Peyer's patch (tissue), 4 donors: ENCODE measurements around the gene PRRX2. TPM values are rescaled to one million over a fixed set of nuclear protein-coding genes. Genes with fewer than 3 reads are reported as not detected.
"Not testable (repeated sequence)": the region's sequence is repeated elsewhere in the genome, so short reads cannot be mapped to it uniquely, and the experiment has no call there.

Experiments
- DNase-seq, 3 donors: peaks; one replicate each; pipeline ENCODE4 v3.0.0-alpha.2; 2017 to 2019
- H3K27ac ChIP-seq, 4 donors: fragments of 200-600 bp; sonication (generic); one replicate each; pipeline ENCODE4 v1.5.1; 2016 to 2019
- H3K27me3 ChIP-seq, 2 donors: fragments of 200-600 bp; sonication (generic); one replicate each; pipeline ENCODE4 v1.5.1; 2019
- H3K36me3 ChIP-seq, 3 donors: fragments of 200-600 bp; sonication (generic); one replicate each; pipeline ENCODE4 v1.5.1; 2016 to 2019
- H3K4me1 ChIP-seq, 4 donors: fragments of 200-600 bp; sonication (generic); one replicate each; pipeline ENCODE4 v1.5.1; 2016 to 2019
- H3K4me3 ChIP-seq, 4 donors: fragments of 200-600 bp; sonication (generic); 1 replicate in 3 of 4; 2 replicates in 1 of 4; pipeline ENCODE4 v1.5.1; 2016 to 2019; ENCODE audit warnings: mild to moderate bottlenecking in 1 of 4
- H3K9me3 ChIP-seq, 4 donors: fragments of 200-600 bp; sonication (generic); one replicate each; pipeline ENCODE4 v1.5.1; 2016 to 2019; ENCODE audit warnings: mild to moderate bottlenecking in 1 of 4
- CTCF ChIP-seq, 6 experiments: fragments of 450-650 bp in 4 of 6; fragments of 200-600 bp in 2 of 6; sonication (generic) in 1 of 6; IDR thresholded peaks; one replicate each; pipeline ENCODE4 v1.5.1; 2017 to 2019; ENCODE audit warnings: antibody characterized with exemption in 6 of 6, mild to moderate bottlenecking in 3 of 6, moderate library complexity in 1 of 6
- POLR2A ChIP-seq, 2 donors: fragments of 450-650 bp; IDR thresholded peaks; one replicate each; pipeline ENCODE4 v1.5.1; 2017; ENCODE audit warnings: antibody characterized with exemption in 2 of 2, mild to moderate bottlenecking in 2 of 2, moderate library complexity in 2 of 2
- total RNA-seq, 4 donors: library from RNA; depleted of rRNA; stranded (reverse); fragments of >200 nt; gene quantifications; one replicate each; pipeline ENCODE4 v1.1.0, GENCODE V29; 2016

Gene PRRX2
- total RNA-seq, 4 donors from 2014 or later = 5.0 TPM; not detected in 3

GRCh38 chr9:129656795-129657390 is 8.6 kb upstream of the PRRX2 start:
- Histone ChIP-seq H3K4me3 (no peak overlapping the region), H3K27ac (no peak overlapping the region), H3K36me3 (no peaks in the 10 kb centered on the region), H3K4me1 (peaks cover 0 to 4% (median 0%) of the 10 kb centered on the region in 4 donors), H3K27me3 (no peaks in the 10 kb centered on the region), H3K9me3 (no peaks in the 10 kb centered on the region)
- TF ChIP-seq POLR2A (IDR thresholded peaks at IDR 0.05) = no peak
- no peak for TF ChIP-seq CTCF (IDR thresholded peaks at IDR 0.05)
- DNase-seq = no peak

- H3K4me3 ChIP-seq = no peak overlapping the region
- no peaks in the 10 kb centered on the region for H3K9me3 ChIP-seq
- peaks cover 0 to 12% (median 0%) of the 10 kb centered on the region in 4 donors for H3K4me1 ChIP-seq
- H3K27me3 ChIP-seq = peaks cover 0 to 8% of the 10 kb centered on the region in 2 donors
- no peaks in the 10 kb centered on the region for H3K36me3 ChIP-seq
- no peak for TF ChIP-seq CTCF (IDR thresholded peaks at IDR 0.05)
- TF ChIP-seq POLR2A (IDR thresholded peaks at IDR 0.05) = no peak
- H3K27ac ChIP-seq = no peak overlapping the region
- DNase-seq = no peak
These were observed 4.4 kb upstream of the PRRX2 start for GRCh38 chr9:129661029-129661428.

- not testable (repeated sequence) for DNase-seq, H3K9me3 ChIP-seq, H3K4me3 ChIP-seq, H3K27ac ChIP-seq, H3K36me3 ChIP-seq
- H3K4me1 ChIP-seq = peaks cover 0 to 16% (median 0%) of the 10 kb centered on the region in 4 donors
- H3K27me3 ChIP-seq = peaks cover 0 to 17% of the 10 kb centered on the region in 2 donors
These were observed 3.2 kb upstream of the PRRX2 start for GRCh38 chr9:129662239-129662638.

GRCh38 chr9:129664746-129665388 is 580 bp upstream of the PRRX2 start:
- DNase-seq = no peak
- H3K27ac ChIP-seq = no peak overlapping the region
- TF ChIP-seq CTCF (IDR thresholded peaks at IDR 0.05) (no peak), POLR2A (IDR thresholded peaks at IDR 0.05) (no peak)
- no peaks in the 10 kb centered on the region for H3K9me3 ChIP-seq
- peaks cover 0 to 16% (median 0%) of the 10 kb centered on the region in 4 donors for H3K4me1 ChIP-seq
- no peaks in the 10 kb centered on the region for H3K36me3 ChIP-seq
- peaks cover 0 to 17% of the 10 kb centered on the region in 2 donors for H3K27me3 ChIP-seq
- peak overlapping the region; percentile 25 to 49 (median 45) for H3K4me3 ChIP-seq

GRCh38 chr9:129665814-129666520 is 520 bp downstream of the PRRX2 start:
- peaks cover 0 to 16% (median 0%) of the 10 kb centered on the region in 4 donors for H3K4me1 ChIP-seq
- H3K9me3 ChIP-seq = no peaks in the 10 kb centered on the region
- no peak overlapping the region for H3K27ac ChIP-seq
- no peak for TF ChIP-seq CTCF (IDR thresholded peaks at IDR 0.05)
- no peak for TF ChIP-seq POLR2A (IDR thresholded peaks at IDR 0.05)
- no peak for DNase-seq
- peaks cover 0 to 17% of the 10 kb centered on the region in 2 donors for H3K27me3 ChIP-seq
- no peaks in the 10 kb centered on the region for H3K36me3 ChIP-seq
- peak overlapping the region; percentile 5 to 49 (median 45) for H3K4me3 ChIP-seq

- Histone ChIP-seq H3K36me3 (no peaks in the 10 kb centered on the region), H3K9me3 (no peaks in the 10 kb centered on the region), H3K4me3 (peak overlapping the region; percentile 5 to 49 (median 38)), H3K27ac (no peak overlapping the region), H3K4me1 (peaks cover 0 to 16% (median 0%) of the 10 kb centered on the region in 4 donors), H3K27me3 (peaks cover 0 to 17% of the 10 kb centered on the region in 2 donors)
- TF ChIP-seq POLR2A (IDR thresholded peaks at IDR 0.05) = no peak
- TF ChIP-seq CTCF (IDR thresholded peaks at IDR 0.05) = no peak
- DNase-seq = no peak
These were observed 1.1 kb downstream of the PRRX2 start for GRCh38 chr9:129666575-129666974.
